ENCODE measurements around the gene NLN. TPM values are rescaled to one million over a fixed set of nuclear protein-coding genes. Genes with fewer than 3 reads are reported as not detected.

NLN gene
- total and polyA plus RNA-seq, 9 of the 15 experiments (the other 6 are each of a cell fraction or from before 2014, with no cell fraction given): 6.9 to 45.2 (median 28.8) TPM

- TF ChIP-seq TSHZ1 (CRISPR knock-in tag; IDR thresholded peaks at IDR 0.05) (no peak), SREBF1 (IDR thresholded peaks at IDR 0.05; ENCODE audit: borderline replicate concordance, low read depth, low read length) (no peak), ZNF77 (CRISPR knock-in tag; IDR thresholded peaks at IDR 0.05) (no peak), KLF10 (CRISPR knock-in tag; IDR thresholded peaks at IDR 0.05) (no peak), E2F6 (IDR thresholded peaks at IDR 0.05; ENCODE audit: borderline replicate concordance in 1 of 2, extremely low read depth in 1 of 2, insufficient read depth in 1 of 2, insufficient read length in 1 of 2, low read depth in 1 of 2, low read length in 1 of 2, poor library complexity in 1 of 2, severe bottlenecking in 1 of 2) (no peak), USF2 (CRISPR knock-in tag; IDR thresholded peaks at IDR 0.05) (no peak), NR2C2 (CRISPR knock-in tag; IDR thresholded peaks at IDR 0.05) (no peak), NR2C2 (tag; IDR thresholded peaks at IDR 0.05) (no peak), TRIM24 (IDR thresholded peaks at IDR 0.05) (peak in 1 of 2 experiments; percentile 44; a peak in 1 of 4 replicates), MXI1 (IDR thresholded peaks at IDR 0.05; ENCODE audit: low read depth, low read length) (no peak), ZNF280A (IDR thresholded peaks at IDR 0.05; ENCODE audit: low read depth, partially characterized antibody) (peak; percentile 83), MLX (CRISPR knock-in tag; conservative IDR thresholded peaks at IDR 0.05) (no peak), U2AF1 (optimal IDR thresholded peaks at IDR 0.05; ENCODE audit: low read depth, low read length) (no peak), CBX3 (IDR thresholded peaks at IDR 0.05; ENCODE audit: borderline replicate concordance in 1 of 2, low read length in 2 of 2) (peak in 1 of 2 experiments; percentile 88; a peak in 1 of 3 replicates)
These were observed 80.8 kb downstream of the NLN start (continued) for GRCh38 chr5:65802820-65803219.
